WTC11 (cell line): ENCODE measurements around the gene DPYSL4. TPM values are rescaled to one million over a fixed set of nuclear protein-coding genes. Genes with fewer than 3 reads are reported as not detected.
A peak's percentile ranks its signal among the peaks of the same experiment; 100 is the strongest.

ENCODE experiments used
- ATAC-seq: fragments of 200-7000 bp; cut with Tn5 transposase; 2 replicates; pipeline ENCODE4 v1.10.0; 2021; ENCODE audit warnings: mild to moderate bottlenecking, moderate library complexity
- CTCF ChIA-PET: fragments of 300-600 bp; sonication (Branson Sonifier 250); formaldehyde crosslinking; loops from one replicate; lab custom pipeline; 2021; ENCODE audit warnings: antibody characterized with exemption; lab: Charles Lee
- POLR2A ChIA-PET: fragments of 350-600 bp; sonication (Branson Sonifier 250); formaldehyde crosslinking; loops from one replicate; lab custom pipeline; 2021; ENCODE audit warnings: antibody characterized with exemption; lab: Charles Lee
- DNase-seq: peaks from one replicate; pipeline ENCODE4 v3.0.0; 2021; ENCODE audit warnings: low spot score
- H3K27ac Mint-ChIP-seq: 2 replicates; pipeline ENCODE4 v1.8.0; 2021; ENCODE audit warnings: mixed read lengths
- H3K27me3 Mint-ChIP-seq: 2 replicates; pipeline ENCODE4 v1.8.0; 2021; ENCODE audit warnings: low read depth, mild to moderate bottlenecking, moderate library complexity, mixed read lengths
- H3K36me3 Mint-ChIP-seq: 2 replicates; pipeline ENCODE4 v1.8.0; 2021; ENCODE audit warnings: mixed read lengths
- H3K4me1 Mint-ChIP-seq: 2 replicates; pipeline ENCODE4 v1.8.0; 2022; ENCODE audit warnings: mixed read lengths
- H3K4me3 Mint-ChIP-seq: 2 replicates; pipeline ENCODE4 v1.8.0; 2021; ENCODE audit warnings: mild to moderate bottlenecking, moderate library complexity, mixed read lengths
- H3K9me3 Mint-ChIP-seq: 2 replicates; pipeline ENCODE4 v1.8.0; 2021; ENCODE audit warnings: mixed read lengths
- ATF1 ChIP-seq: sonication (generic); formaldehyde crosslinking; IDR thresholded peaks from 2 replicates; pipeline ENCODE4 v1.8.1; 2023; ENCODE audit warnings: mild to moderate bottlenecking, moderate library complexity, missing genetic modification reagents
- CBFB ChIP-seq: sonication (generic); formaldehyde crosslinking; IDR thresholded peaks from 2 replicates; pipeline ENCODE4 v1.8.1; 2022; ENCODE audit warnings: mild to moderate bottlenecking, low read depth, missing genetic modification reagents
- CTCF ChIP-seq: fragments of 200-600 bp; IDR thresholded peaks from 2 replicates; pipeline ENCODE4 v1.8.0; 2022; ENCODE audit warnings: antibody characterized with exemption
- E2F1 ChIP-seq: sonication (generic); formaldehyde crosslinking; IDR thresholded peaks from 2 replicates; pipeline ENCODE4 v1.8.0; 2022; ENCODE audit warnings: mild to moderate bottlenecking, missing genetic modification reagents
- ERG ChIP-seq: fragments of 250-450 bp; sonication (Bioruptor Pico); IDR thresholded peaks from 2 replicates; pipeline ENCODE4 v1.8.0; 2021; ENCODE audit warnings: mild to moderate bottlenecking
- FOXK1 ChIP-seq: sonication (generic); formaldehyde crosslinking; IDR thresholded peaks from 2 replicates; pipeline ENCODE4 v1.8.0; 2022; ENCODE audit warnings: mild to moderate bottlenecking, moderate library complexity, missing genetic modification reagents
- IRF1 ChIP-seq: sonication (generic); formaldehyde crosslinking; IDR thresholded peaks from 2 replicates; pipeline ENCODE4 v1.8.0; 2023; ENCODE audit warnings: missing genetic modification reagents
- MLX ChIP-seq: sonication (generic); formaldehyde crosslinking; IDR thresholded peaks from 2 replicates; pipeline ENCODE4 v1.8.1; 2023; ENCODE audit warnings: mild to moderate bottlenecking, missing genetic modification reagents, moderate library complexity
- MXD4 ChIP-seq: fragments of 250-450 bp; sonication (Bioruptor Pico); IDR thresholded peaks from 2 replicates; pipeline ENCODE4 v1.8.0; 2021; ENCODE audit warnings: mild to moderate bottlenecking, moderate library complexity, borderline replicate concordance
- NFYB ChIP-seq: sonication (generic); formaldehyde crosslinking; conservative IDR thresholded peaks from 2 replicates; pipeline ENCODE4 v1.8.0; 2022; ENCODE audit warnings: low read depth, missing genetic modification reagents
- OVOL2 ChIP-seq: fragments of 250-450 bp; sonication (Bioruptor Pico); IDR thresholded peaks from 2 replicates; pipeline ENCODE4 v1.9.0; 2021; ENCODE audit warnings: mild to moderate bottlenecking, borderline replicate concordance
- SMAD4 ChIP-seq: sonication (generic); formaldehyde crosslinking; IDR thresholded peaks from 2 replicates; pipeline ENCODE4 v1.8.0; 2022; ENCODE audit warnings: mild to moderate bottlenecking, missing genetic modification reagents
- SP1 ChIP-seq: sonication (generic); formaldehyde crosslinking; conservative IDR thresholded peaks from 2 replicates; pipeline ENCODE4 v1.8.1; 2022; ENCODE audit warnings: missing genetic modification reagents
- ZNF219 ChIP-seq: sonication (generic); formaldehyde crosslinking; IDR thresholded peaks from 2 replicates; pipeline ENCODE4 v1.8.0; 2023; ENCODE audit warnings: missing genetic modification reagents, mild to moderate bottlenecking, borderline replicate concordance
- ZNF416 ChIP-seq: fragments of 250-450 bp; sonication (Bioruptor Pico); IDR thresholded peaks from 2 replicates; pipeline ENCODE4 v1.9.0; 2021; ENCODE audit warnings: mild to moderate bottlenecking, inconsistent platforms
- total RNA-seq: library from RNA; stranded (reverse); gene quantifications from 3 replicates; pipeline ENCODE4 v1.2.3, GENCODE V29; 2021
- TF ChIP-seq, protein P1 (sequence below): sonication (generic); formaldehyde crosslinking; IDR thresholded peaks from 2 replicates; pipeline ENCODE4 v1.8.0; 2022; ENCODE audit warnings: missing genetic modification reagents
- TF ChIP-seq, protein P2 (sequence below): sonication (generic); formaldehyde crosslinking; conservative IDR thresholded peaks from 2 replicates; pipeline ENCODE4 v1.8.1; 2022; ENCODE audit warnings: mild to moderate bottlenecking, missing genetic modification reagents
- TF ChIP-seq, protein P3 (sequence below): sonication (generic); formaldehyde crosslinking; IDR thresholded peaks from 2 replicates; pipeline ENCODE4 v1.8.1; 2022; ENCODE audit warnings: mild to moderate bottlenecking, moderate library complexity, missing genetic modification reagents
- TF ChIP-seq, protein P4 (sequence below): sonication (generic); formaldehyde crosslinking; IDR thresholded peaks from 2 replicates; pipeline ENCODE4 v1.8.1; 2022; ENCODE audit warnings: mild to moderate bottlenecking, missing genetic modification reagents, moderate library complexity, borderline replicate concordance

The DPYSL4 gene
- total RNA-seq, 1 experiment from 2014 or later: 17.0 TPM

- Mint-ChIP-seq H3K4me3 (no peak overlapping the region), H3K4me1 (peaks cover 11% of the 10 kb centered on the region), H3K9me3 (no peaks in the 10 kb centered on the region), H3K27ac (no peak overlapping the region; the same call in 1 of the 2 replicates), H3K27me3 (no peaks in the 10 kb centered on the region), H3K36me3 (no peaks in the 10 kb centered on the region)
- TF ChIP-seq MLX (CRISPR knock-in tag): no peak
- TF ChIP-seq, protein P1, sequence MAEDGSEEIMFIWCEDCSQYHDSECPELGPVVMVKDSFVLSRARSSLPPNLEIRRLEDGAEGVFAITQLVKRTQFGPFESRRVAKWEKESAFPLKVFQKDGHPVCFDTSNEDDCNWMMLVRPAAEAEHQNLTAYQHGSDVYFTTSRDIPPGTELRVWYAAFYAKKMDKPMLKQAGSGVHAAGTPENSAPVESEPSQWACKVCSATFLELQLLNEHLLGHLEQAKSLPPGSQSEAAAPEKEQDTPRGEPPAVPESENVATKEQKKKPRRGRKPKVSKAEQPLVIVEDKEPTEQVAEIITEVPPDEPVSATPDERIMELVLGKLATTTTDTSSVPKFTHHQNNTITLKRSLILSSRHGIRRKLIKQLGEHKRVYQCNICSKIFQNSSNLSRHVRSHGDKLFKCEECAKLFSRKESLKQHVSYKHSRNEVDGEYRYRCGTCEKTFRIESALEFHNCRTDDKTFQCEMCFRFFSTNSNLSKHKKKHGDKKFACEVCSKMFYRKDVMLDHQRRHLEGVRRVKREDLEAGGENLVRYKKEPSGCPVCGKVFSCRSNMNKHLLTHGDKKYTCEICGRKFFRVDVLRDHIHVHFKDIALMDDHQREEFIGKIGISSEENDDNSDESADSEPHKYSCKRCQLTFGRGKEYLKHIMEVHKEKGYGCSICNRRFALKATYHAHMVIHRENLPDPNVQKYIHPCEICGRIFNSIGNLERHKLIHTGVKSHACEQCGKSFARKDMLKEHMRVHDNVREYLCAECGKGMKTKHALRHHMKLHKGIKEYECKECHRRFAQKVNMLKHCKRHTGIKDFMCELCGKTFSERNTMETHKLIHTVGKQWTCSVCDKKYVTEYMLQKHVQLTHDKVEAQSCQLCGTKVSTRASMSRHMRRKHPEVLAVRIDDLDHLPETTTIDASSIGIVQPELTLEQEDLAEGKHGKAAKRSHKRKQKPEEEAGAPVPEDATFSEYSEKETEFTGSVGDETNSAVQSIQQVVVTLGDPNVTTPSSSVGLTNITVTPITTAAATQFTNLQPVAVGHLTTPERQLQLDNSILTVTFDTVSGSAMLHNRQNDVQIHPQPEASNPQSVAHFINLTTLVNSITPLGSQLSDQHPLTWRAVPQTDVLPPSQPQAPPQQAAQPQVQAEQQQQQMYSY (CRISPR knock-in tag): no peak
- TF ChIP-seq E2F1 (CRISPR knock-in tag): no peak
- TF ChIP-seq, protein P2, sequence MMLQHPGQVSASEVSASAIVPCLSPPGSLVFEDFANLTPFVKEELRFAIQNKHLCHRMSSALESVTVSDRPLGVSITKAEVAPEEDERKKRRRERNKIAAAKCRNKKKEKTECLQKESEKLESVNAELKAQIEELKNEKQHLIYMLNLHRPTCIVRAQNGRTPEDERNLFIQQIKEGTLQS: no peak
- no peak for TF ChIP-seq OVOL2
- TF ChIP-seq NFYB (CRISPR knock-in tag): no peak
- CTCF ChIA-PET: no interaction called here
- POLR2A ChIA-PET: no interaction called here
- DNase-seq (no peak), ATAC-seq (no peak)
These were observed 29.6 kb upstream of the DPYSL4 start for GRCh38 chr10:132157101-132157500.

DNA sequence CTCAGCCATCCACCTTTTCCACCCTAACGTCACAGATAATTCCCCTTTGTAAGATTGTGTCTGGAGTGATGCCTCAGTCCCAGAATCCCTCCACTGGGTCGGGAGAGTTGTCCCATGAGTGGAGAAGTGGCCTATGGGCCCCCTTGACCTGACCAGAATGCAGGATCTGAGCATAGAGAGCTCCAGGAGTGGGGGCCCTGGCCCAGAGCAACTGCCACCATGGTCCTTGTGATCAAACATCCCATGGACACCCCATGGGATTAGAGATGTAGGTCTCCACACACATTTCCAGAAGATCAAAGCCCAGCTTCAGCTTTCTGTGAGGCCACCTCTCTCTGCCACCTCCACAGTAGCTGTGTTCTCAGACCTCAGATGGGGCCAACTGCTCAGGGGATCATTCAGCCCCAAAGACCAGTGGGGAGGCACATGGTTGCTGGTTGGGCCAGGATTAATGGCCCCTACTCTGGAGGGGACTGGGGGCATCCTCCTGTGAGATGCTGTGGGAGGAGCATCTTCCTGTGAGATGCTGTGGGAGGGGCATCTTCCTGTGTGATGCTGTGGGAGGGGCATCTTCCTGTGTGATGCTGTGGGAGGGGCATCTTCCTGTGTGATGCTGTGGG lies 28.5 kb upstream of the DPYSL4 start:
- ChIA-PET CTCF (no interaction called here), POLR2A (no interaction called here)
- Mint-ChIP-seq H3K27me3 (no peaks in the 10 kb centered on the region), H3K9me3 (no peaks in the 10 kb centered on the region), H3K27ac (no peak overlapping the region), H3K4me1 (peaks cover 16% of the 10 kb centered on the region), H3K36me3 (no peaks in the 10 kb centered on the region), H3K4me3 (no peak overlapping the region)
- DNase-seq (no peak), ATAC-seq (peak; percentile 46; the same call in 1 of the 2 replicates)
- TF ChIP-seq, protein P3, sequence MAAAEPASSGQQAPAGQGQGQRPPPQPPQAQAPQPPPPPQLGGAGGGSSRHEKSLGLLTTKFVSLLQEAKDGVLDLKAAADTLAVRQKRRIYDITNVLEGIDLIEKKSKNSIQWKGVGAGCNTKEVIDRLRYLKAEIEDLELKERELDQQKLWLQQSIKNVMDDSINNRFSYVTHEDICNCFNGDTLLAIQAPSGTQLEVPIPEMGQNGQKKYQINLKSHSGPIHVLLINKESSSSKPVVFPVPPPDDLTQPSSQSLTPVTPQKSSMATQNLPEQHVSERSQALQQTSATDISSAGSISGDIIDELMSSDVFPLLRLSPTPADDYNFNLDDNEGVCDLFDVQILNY: no peak
- TF ChIP-seq ERG (CRISPR knock-in tag): no peak
- no peak for TF ChIP-seq SP1 (CRISPR knock-in tag)
- TF ChIP-seq ZNF219 (CRISPR knock-in tag): no peak
- TF ChIP-seq CBFB (CRISPR knock-in tag): no peak
- no peak for TF ChIP-seq MXD4 (CRISPR knock-in tag)
- TF ChIP-seq, protein P4, sequence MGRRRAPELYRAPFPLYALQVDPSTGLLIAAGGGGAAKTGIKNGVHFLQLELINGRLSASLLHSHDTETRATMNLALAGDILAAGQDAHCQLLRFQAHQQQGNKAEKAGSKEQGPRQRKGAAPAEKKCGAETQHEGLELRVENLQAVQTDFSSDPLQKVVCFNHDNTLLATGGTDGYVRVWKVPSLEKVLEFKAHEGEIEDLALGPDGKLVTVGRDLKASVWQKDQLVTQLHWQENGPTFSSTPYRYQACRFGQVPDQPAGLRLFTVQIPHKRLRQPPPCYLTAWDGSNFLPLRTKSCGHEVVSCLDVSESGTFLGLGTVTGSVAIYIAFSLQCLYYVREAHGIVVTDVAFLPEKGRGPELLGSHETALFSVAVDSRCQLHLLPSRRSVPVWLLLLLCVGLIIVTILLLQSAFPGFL (CRISPR knock-in tag): no peak
- no peak for TF ChIP-seq IRF1 (CRISPR knock-in tag)
- TF ChIP-seq FOXK1: no peak
- TF ChIP-seq MLX (CRISPR knock-in tag): no peak
- no peak for TF ChIP-seq ATF1
- no peak for TF ChIP-seq ZNF416 (CRISPR knock-in tag)
- no peak for TF ChIP-seq CTCF
- TF ChIP-seq, protein P2: no peak
- TF ChIP-seq SMAD4 (CRISPR knock-in tag): no peak
